ENCODE measurements around the gene FBXL20.
"Not testable (repeated sequence)": the region's sequence is repeated elsewhere in the genome, so short reads cannot be mapped to it uniquely, and the experiment has no call there.

FBXL20 gene

GRCh38 chr17:39325528-39326240 lies 75.7 kb downstream of the FBXL20 start:
- no peak for TF ChIP-seq CTCF (IDR thresholded peaks at IDR 0.05; ENCODE audit: control insufficient read depth, insufficient read depth, low read depth, low read length, missing control alignments)
- no peak overlapping the region for H3K4me3 ChIP-seq (ENCODE audit: control insufficient read depth, low read depth, low read length)
- DNase-seq (ENCODE audit: low read depth): no peak

GRCh38 chr17:39318636-39319035 lies 82.8 kb downstream of the FBXL20 start:
- DNase-seq (ENCODE audit: low read depth): no peak
- H3K4me3 ChIP-seq (ENCODE audit: control insufficient read depth, low read depth, low read length): no peak overlapping the region
- TF ChIP-seq CTCF (IDR thresholded peaks at IDR 0.05; ENCODE audit: control insufficient read depth, insufficient read depth, low read depth, low read length, missing control alignments): no peak

- TF ChIP-seq CTCF (IDR thresholded peaks at IDR 0.05; ENCODE audit: control insufficient read depth, insufficient read depth, low read depth, low read length, missing control alignments): no peak
- H3K4me3 ChIP-seq (ENCODE audit: control insufficient read depth, low read depth, low read length): no peak overlapping the region
- no peak for DNase-seq (ENCODE audit: low read depth)
These were observed 94.8 kb downstream of the FBXL20 start for GRCh38 chr17:39306509-39307212.

DNA sequence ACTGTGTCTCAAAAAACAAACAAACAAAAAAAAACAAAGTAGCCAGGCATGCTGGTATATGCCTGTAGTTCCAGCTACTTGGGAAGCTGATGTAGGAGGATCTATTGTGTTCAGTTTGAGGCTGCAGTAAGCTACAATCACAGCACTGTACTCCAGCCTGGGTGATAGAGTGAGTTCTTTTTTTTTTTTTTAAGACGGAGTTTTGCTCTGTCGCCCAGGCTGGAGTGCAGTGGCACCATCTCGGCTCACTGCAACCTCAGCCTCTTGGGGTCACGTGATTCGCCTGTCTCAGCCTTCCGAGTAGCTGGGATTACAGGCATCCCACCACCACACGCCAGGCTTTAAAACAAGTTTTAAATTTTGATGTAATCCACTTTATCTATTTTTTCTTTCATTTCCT lies 95.4 kb downstream of the FBXL20 start:
- no peak for DNase-seq (ENCODE audit: low read depth)
- H3K4me3 ChIP-seq (ENCODE audit: control insufficient read depth, low read depth, low read length): no peak overlapping the region
- TF ChIP-seq CTCF (IDR thresholded peaks at IDR 0.05; ENCODE audit: control insufficient read depth, insufficient read depth, low read depth, low read length, missing control alignments): no peak

GRCh38 chr17:39304188-39304587 lies 97.2 kb downstream of the FBXL20 start:
- DNase-seq (ENCODE audit: low read depth): no peak
- no peak overlapping the region for H3K4me3 ChIP-seq (ENCODE audit: control insufficient read depth, low read depth, low read length)
- TF ChIP-seq CTCF (IDR thresholded peaks at IDR 0.05; ENCODE audit: control insufficient read depth, insufficient read depth, low read depth, low read length, missing control alignments): no peak

DNA sequence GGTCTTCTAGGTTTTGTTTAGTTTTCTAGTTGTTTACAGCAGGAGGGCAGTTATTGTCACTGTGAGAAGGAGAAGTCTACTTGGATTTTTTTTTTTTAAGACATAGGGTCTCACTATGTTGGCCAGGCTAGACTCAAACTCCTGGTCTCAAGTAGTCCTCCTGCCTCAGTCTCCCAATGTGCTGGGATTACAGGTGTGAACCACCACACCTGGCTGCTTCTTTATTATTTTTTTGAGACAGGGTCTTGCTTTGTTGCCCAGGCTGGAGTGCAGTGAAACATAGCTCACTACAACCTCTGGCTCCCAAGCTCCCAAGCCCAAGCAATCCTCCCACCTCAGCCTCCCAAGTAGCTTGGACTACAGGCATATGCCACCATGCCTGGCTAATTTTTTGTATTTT lies 107.4 kb downstream of the FBXL20 start:
- DNase-seq (ENCODE audit: low read depth): no peak
- TF ChIP-seq CTCF (IDR thresholded peaks at IDR 0.05; ENCODE audit: control insufficient read depth, insufficient read depth, low read depth, low read length, missing control alignments): no peak
- H3K4me3 ChIP-seq (ENCODE audit: control insufficient read depth, low read depth, low read length): no peak overlapping the region

GRCh38 chr17:39292546-39292945 lies 108.9 kb downstream of the FBXL20 start:
- not testable (repeated sequence) for H3K4me3 ChIP-seq (ENCODE audit: control insufficient read depth, low read depth, low read length); DNase-seq (ENCODE audit: low read depth)

- H3K4me3 ChIP-seq (ENCODE audit: control insufficient read depth, low read depth, low read length); DNase-seq (ENCODE audit: low read depth): not testable (repeated sequence)
These were observed 114.9 kb downstream of the FBXL20 start for GRCh38 chr17:39286513-39286912.

All from AG09309 (cell line).